HepG2 (cell line): ENCODE results near the gene H2AZ2. TPM values are rescaled to one million over a fixed set of nuclear protein-coding genes. Genes with fewer than 3 reads are reported as not detected.

Experiments used
- ATAC-seq: fragments of 200-7000 bp; cut with Tn5 transposase; 3 replicates; pipeline ENCODE4 v1.9.1; 2020; ENCODE audit warnings: mild to moderate bottlenecking, moderate library complexity
- BruUV-seq: library from RNA; stranded (reverse); fragments of 400-500 nt; replicated peaks from 2 replicates; lab custom pipeline; 2021; lab: Mats Ljungman, UMichigan
- CTCF ChIA-PET: fragments of 300-600 bp; formaldehyde crosslinking; extraction: SDS; loops from one replicate; lab custom pipeline; 2021; ENCODE audit warnings: low total read pairs, inconsistent platforms, low intra/inter-chr PET ratio; lab: Yijun Ruan, JAX
- POLR2A ChIA-PET: fragments of 350-600 bp; sonication (Branson Sonifier 250); formaldehyde crosslinking; loops from one replicate; lab custom pipeline; 2020; ENCODE audit warnings: antibody characterized with exemption, inconsistent platforms; lab: Yijun Ruan, JAX
- DNase-seq: peaks from one replicate; pipeline ENCODE4 v3.0.0-alpha.2; 2015; ENCODE audit warnings: low spot score
- FAIRE-seq: peaks from 3 replicates; lab custom pipeline; 2011; peaks lifted over from hg19 to GRCh38; lab: Jason Lieb, UNC
- H2AFZ ChIP-seq: one replicate; pipeline ENCODE4 v1.6.1; 2011; ENCODE audit warnings: low read length, inconsistent platforms
- H3K27ac ChIP-seq: fragments of 300-600 bp; 3 replicates; pipeline ENCODE4 v1.8.0; 2011; ENCODE audit warnings: mixed run types, mild to moderate bottlenecking, mixed read lengths, low read length, inconsistent platforms; ENCODE audit not compliant: insufficient read depth; ENCODE audit errors: extremely low read length
- H3K27me3 ChIP-seq, 2 experiments: fragments of 200-600 bp in 1 of 2; 2 replicates in 1 of 2; 3 replicates in 1 of 2; pipeline versions ENCODE4 v1.6.0 to v1.8.0; 2011; ENCODE audit warnings: low read length in 2 of 2, mild to moderate bottlenecking in 2 of 2, moderate library complexity in 2 of 2, inconsistent platforms in 1 of 2; ENCODE audit not compliant: insufficient read depth in 2 of 2, control insufficient read depth in 1 of 2
- H3K36me3 ChIP-seq, 2 experiments: fragments of 200-600 bp in 1 of 2; replicated peaks in 1 of 2; 2 replicates in 1 of 2; 3 replicates in 1 of 2; pipeline versions ENCODE4 v1.5.1 to v1.8.0; 2011; ENCODE audit warnings: low read length in 2 of 2, inconsistent platforms in 1 of 2; ENCODE audit not compliant: insufficient read depth in 2 of 2, control insufficient read depth in 1 of 2
- H3K4me1 ChIP-seq: 2 replicates; pipeline ENCODE4 v1.5.1; 2012; ENCODE audit warnings: low read length, inconsistent platforms; ENCODE audit not compliant: insufficient read depth
- H3K4me2 ChIP-seq: 2 replicates; pipeline ENCODE4 v1.6.0; 2011; ENCODE audit warnings: low read depth, low read length, inconsistent platforms
- H3K4me3 ChIP-seq, 3 experiments: fragments of 200-600 bp in 1 of 3; sonication (generic), shearing (Covaris generic) in 1 of 3; replicated peaks in 1 of 3; 2 replicates each; pipeline ENCODE4 v1.5.1; 2011 to 2016; ENCODE audit warnings: low read length in 3 of 3, inconsistent platforms in 2 of 3, low read depth in 2 of 3, mild to moderate bottlenecking in 2 of 3, control low read depth in 1 of 3, mixed read lengths in 1 of 3; ENCODE audit not compliant: insufficient read depth in 1 of 3
- H3K79me2 ChIP-seq: one replicate; pipeline ENCODE4 v1.6.1; 2011; ENCODE audit warnings: low read length, inconsistent platforms; ENCODE audit not compliant: insufficient read depth
- H3K9ac ChIP-seq: 2 replicates; pipeline ENCODE4 v1.6.0; 2011; ENCODE audit warnings: mild to moderate bottlenecking, low read depth, low read length, inconsistent platforms; ENCODE audit not compliant: insufficient read depth
- H3K9me3 ChIP-seq: 2 replicates; pipeline ENCODE4 v1.5.1; 2012; ENCODE audit warnings: mild to moderate bottlenecking, low read length
- H4K20me1 ChIP-seq: 2 replicates; pipeline ENCODE4 v1.6.0; 2011; ENCODE audit warnings: inconsistent platforms, mild to moderate bottlenecking, low read length, moderate library complexity; ENCODE audit not compliant: insufficient read depth
- HMG20A ChIP-seq: IDR thresholded peaks from 2 replicates; pipeline ENCODE4 v1.6.1; 2016; ENCODE audit warnings: borderline replicate concordance
- POLR2A ChIP-seq, 2 experiments: IDR thresholded peaks; 2 replicates each; pipeline ENCODE4 v1.6.1; 2011; ENCODE audit warnings: low read depth in 2 of 2, low read length in 2 of 2, mild to moderate bottlenecking in 1 of 2, moderate library complexity in 1 of 2; ENCODE audit not compliant: insufficient read depth in 1 of 2
- RXRA ChIP-seq: sonication (generic); formaldehyde crosslinking; IDR thresholded peaks from 2 replicates; pipeline ENCODE4 v1.5.1; 2020; ENCODE audit warnings: missing genetic modification reagents
- SIN3A ChIP-seq: IDR thresholded peaks from 2 replicates; pipeline ENCODE4 v1.6.1; 2011; ENCODE audit warnings: low read depth, mild to moderate bottlenecking, control low read depth, low read length, borderline replicate concordance
- XBP1 ChIP-seq: sonication (generic); formaldehyde crosslinking; IDR thresholded peaks from 2 replicates; pipeline ENCODE4 v1.5.0; 2020; ENCODE audit warnings: missing genetic modification reagents
- ZNF329 ChIP-seq: sonication (generic); formaldehyde crosslinking; IDR thresholded peaks from 2 replicates; pipeline ENCODE4 v1.9.0; 2021; ENCODE audit warnings: low read depth, mild to moderate bottlenecking, missing genetic modification reagents
- ZNF737 ChIP-seq: sonication (generic); formaldehyde crosslinking; IDR thresholded peaks from 2 replicates; pipeline ENCODE4 v1.5.0; 2020; ENCODE audit warnings: missing genetic modification reagents, mild to moderate bottlenecking, borderline replicate concordance
- WGBS: methylation state at CpG from one replicate; pipeline ENCODE4 v1.1.6; 2017; ENCODE audit warnings: low lambda C conversion rate; 5-methylcytosine and 5-hydroxymethylcytosine counted together
- in situ Hi-C: cut with HindIII; loops from 2 replicates; pipeline ENCODE4 v1.10.0; 2017; ENCODE audit warnings: low pct_unique_long_range_greater_than_20kb; ENCODE audit not compliant: extremely low pct_ligation_motif_present
- intact Hi-C: fragments of 100-400 bp; cut with micrococcal nuclease; formaldehyde crosslinking; loops from one replicate; pipeline ENCODE4 v1.10.0; 2022; ENCODE audit not compliant: unreplicated experiment
- polyA plus RNA-seq, 8 experiments: library from polyadenylated mRNA; depleted of rRNA in 3 of 8; stranded (reverse) in 7 of 8; unstranded in 1 of 8; fragments of >200 nt; fragmentation: Illumina TruSeq in 4 of 8; extraction: Trizol in 4 of 8; gene quantifications; 2 replicates each; pipeline versions ENCODE4 v1.2.1 to v1.2.3, GENCODE V29; 2011 to 2016; ENCODE audit warnings: low read depth in 4 of 8, missing spikeins in 1 of 8, mixed read lengths in 1 of 8; ENCODE audit not compliant: insufficient read depth in 1 of 8
- total RNA-seq, 5 experiments: library from RNA; depleted of rRNA; stranded (reverse); fragments of >200 nt; fragmentation: Illumina TruSeq; extraction: Trizol; gene quantifications; 2 replicates each; pipeline ENCODE4 v1.2.3, GENCODE V29; 2016; ENCODE audit warnings: low read depth in 1 of 5
- TF ChIP-seq, protein P1 (sequence below): sonication (generic); formaldehyde crosslinking; IDR thresholded peaks from 2 replicates; pipeline ENCODE4 v1.5.0; 2020; ENCODE audit warnings: mild to moderate bottlenecking, low read depth, missing genetic modification reagents, borderline replicate concordance
- TF ChIP-seq, protein P2 (sequence below): sonication (generic); formaldehyde crosslinking; IDR thresholded peaks from 2 replicates; pipeline ENCODE4 v1.4.0; 2020; ENCODE audit warnings: missing genetic modification reagents, borderline replicate concordance

The H2AZ2 gene
- total and polyA plus RNA-seq, 2 of the 13 experiments (the other 11 are each of a cell fraction or from before 2014, with no cell fraction given) = 121 to 223 TPM

DNA sequence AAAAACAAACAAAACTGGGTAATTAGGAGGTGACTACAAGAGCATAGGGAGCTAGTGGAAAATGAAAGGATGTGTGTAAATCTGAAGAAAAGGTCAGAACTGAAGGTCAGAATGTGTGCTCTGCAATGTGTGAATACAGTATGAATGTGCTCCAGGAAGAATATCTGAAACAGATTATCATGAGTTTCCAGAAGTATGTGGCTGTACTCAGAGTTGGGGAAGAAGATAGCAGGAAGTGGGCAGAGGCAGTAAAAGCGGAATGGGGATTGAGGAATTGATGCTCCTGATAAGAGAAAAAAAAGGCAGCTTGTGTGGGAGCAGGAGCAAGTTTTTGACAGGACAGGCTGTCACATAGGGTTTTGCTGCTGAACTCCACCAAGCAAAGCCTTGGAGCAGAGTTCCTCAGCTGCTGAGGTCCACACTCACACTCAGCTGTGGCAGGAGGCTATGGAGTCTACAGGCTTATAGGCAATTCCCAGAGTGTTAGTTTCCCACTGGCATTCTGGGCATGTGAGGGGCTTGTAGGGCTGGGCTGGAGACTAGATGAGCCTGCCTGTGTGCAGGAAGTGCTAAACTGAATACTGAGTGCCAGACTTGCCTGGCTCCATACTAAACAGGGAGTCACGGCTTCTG is 22.9 kb downstream of the H2AZ2 start:
- Histone ChIP-seq H2AFZ (no peak overlapping the region), H3K9me3 (no peaks in the 10 kb centered on the region), H3K9ac (no peak overlapping the region), H3K27ac (no peak overlapping the region), H4K20me1 (no peaks in the 10 kb centered on the region), H3K4me3 (no peak overlapping the region), H3K4me2 (no peak overlapping the region), H3K4me1 (no peaks in the 10 kb centered on the region), H3K36me3 (peaks cover 6 to 26% of the 10 kb centered on the region in 2 experiments), H3K27me3 (no peaks in the 10 kb centered on the region), H3K79me2 (no peaks in the 10 kb centered on the region)
- POLR2A ChIA-PET = interaction anchor here (0.9 kb wide), 1 partner anchor 14 kb away, joined by 3 read pairs; no protein-coding TSS in a partner anchor
- WGBS = 99% methylated on average over 2 of the region's 2 CpGs
- FAIRE-seq = no peak
- CTCF ChIA-PET = no interaction called here
- in situ Hi-C loops = no loop called here
- no peak for DNase-seq
- ATAC-seq = peak; percentile 14
- no peak for TF ChIP-seq XBP1
- TF ChIP-seq POLR2A (IDR thresholded peaks at IDR 0.05; ENCODE audit: insufficient read depth in 1 of 2, low read depth in 2 of 2, low read length in 2 of 2) = 0 out of 4 replicates have a peak, but pooled peaks of 1 of the 2 experiments have one; percentile 34
- TF ChIP-seq ZNF329 = no peak
- BruUV-seq = no TSS peak
- intact Hi-C loops = no loop called here

DNA sequence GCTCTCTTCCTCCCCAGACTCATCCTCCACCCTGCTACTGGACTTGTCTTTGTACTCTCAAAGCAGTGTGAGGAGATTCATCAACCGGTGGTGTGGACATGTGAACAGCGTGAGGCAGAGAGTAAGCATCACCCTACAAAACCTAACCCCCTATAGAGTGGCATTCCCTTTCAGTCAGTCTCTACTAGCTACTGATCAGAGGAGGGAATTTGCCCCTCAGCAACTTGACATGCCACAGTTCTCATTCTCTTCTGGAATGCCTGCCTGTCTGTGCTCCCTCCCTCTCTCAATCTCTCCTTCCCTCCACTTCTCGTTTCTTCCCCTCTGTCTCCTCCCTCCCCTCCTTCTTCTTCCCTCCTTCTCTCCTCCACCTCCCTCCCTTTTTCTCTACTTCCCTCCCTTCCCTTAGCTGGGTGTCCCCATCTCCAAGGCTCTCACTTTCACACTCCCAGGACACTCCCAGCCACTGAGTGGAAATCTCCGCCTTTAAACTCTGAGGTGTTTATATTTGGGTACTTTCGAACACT is 24.6 kb downstream of the H2AZ2 start:
- H3K4me1 ChIP-seq = peaks cover 11% of the 10 kb centered on the region; the same call in 1 of the 2 replicates
- H4K20me1 ChIP-seq = no peaks in the 10 kb centered on the region
- no peak overlapping the region for H3K27ac ChIP-seq
- CTCF ChIA-PET = no interaction called here
- intact Hi-C loops = no loop called here
- H3K9ac ChIP-seq = no peak overlapping the region
- FAIRE-seq (no peak), ATAC-seq (peak; percentile 9; the same call in 1 of the 3 replicates), DNase-seq (no peak)
- H2AFZ ChIP-seq = no peak overlapping the region
- H3K4me3 ChIP-seq = no peak overlapping the region
- H3K36me3 ChIP-seq = peaks cover under 1 to 10% of the 10 kb centered on the region in 2 experiments; a peak in 3 of 5 replicates
- POLR2A ChIA-PET = interaction anchor here (0.5 kb wide), 1 partner anchor 14 kb away, joined by 3 read pairs; no protein-coding TSS in a partner anchor
- in situ Hi-C loops = no loop called here
- H3K9me3 ChIP-seq = no peaks in the 10 kb centered on the region
- no peaks in the 10 kb centered on the region for H3K27me3 ChIP-seq
- no peak overlapping the region for H3K4me2 ChIP-seq
- no TSS peak for BruUV-seq
- 94% methylated on average over 5 of the region's 5 CpGs for whole genome bisulfite sequencing
- H3K79me2 ChIP-seq = no peaks in the 10 kb centered on the region
- TF ChIP-seq RXRA (CRISPR knock-in tag) (no peak), SIN3A (no peak), HMG20A (CRISPR knock-in tag) (no peak), ZNF737 (CRISPR knock-in tag) (no peak)
- TF ChIP-seq, protein P1, sequence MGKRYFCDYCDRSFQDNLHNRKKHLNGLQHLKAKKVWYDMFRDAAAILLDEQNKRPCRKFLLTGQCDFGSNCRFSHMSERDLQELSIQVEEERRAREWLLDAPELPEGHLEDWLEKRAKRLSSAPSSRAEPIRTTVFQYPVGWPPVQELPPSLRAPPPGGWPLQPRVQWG (CRISPR knock-in tag) = no peak
- TF ChIP-seq, protein P2, sequence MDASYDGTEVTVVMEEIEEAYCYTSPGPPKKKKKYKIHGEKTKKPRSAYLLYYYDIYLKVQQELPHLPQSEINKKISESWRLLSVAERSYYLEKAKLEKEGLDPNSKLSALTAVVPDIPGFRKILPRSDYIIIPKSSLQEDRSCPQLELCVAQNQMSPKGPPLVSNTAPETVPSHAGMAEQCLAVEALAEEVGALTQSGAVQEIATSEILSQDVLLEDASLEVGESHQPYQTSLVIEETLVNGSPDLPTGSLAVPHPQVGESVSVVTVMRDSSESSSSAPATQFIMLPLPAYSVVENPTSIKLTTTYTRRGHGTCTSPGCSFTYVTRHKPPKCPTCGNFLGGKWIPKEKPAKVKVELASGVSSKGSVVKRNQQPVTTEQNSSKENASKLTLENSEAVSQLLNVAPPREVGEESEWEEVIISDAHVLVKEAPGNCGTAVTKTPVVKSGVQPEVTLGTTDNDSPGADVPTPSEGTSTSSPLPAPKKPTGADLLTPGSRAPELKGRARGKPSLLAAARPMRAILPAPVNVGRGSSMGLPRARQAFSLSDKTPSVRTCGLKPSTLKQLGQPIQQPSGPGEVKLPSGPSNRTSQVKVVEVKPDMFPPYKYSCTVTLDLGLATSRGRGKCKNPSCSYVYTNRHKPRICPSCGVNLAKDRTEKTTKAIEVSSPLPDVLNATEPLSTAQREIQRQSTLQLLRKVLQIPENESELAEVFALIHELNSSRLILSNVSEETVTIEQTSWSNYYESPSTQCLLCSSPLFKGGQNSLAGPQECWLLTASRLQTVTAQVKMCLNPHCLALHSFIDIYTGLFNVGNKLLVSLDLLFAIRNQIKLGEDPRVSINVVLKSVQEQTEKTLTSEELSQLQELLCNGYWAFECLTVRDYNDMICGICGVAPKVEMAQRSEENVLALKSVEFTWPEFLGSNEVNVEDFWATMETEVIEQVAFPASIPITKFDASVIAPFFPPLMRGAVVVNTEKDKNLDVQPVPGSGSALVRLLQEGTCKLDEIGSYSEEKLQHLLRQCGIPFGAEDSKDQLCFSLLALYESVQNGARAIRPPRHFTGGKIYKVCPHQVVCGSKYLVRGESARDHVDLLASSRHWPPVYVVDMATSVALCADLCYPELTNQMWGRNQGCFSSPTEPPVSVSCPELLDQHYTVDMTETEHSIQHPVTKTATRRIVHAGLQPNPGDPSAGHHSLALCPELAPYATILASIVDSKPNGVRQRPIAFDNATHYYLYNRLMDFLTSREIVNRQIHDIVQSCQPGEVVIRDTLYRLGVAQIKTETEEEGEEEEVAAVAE = no peak
